HG02870 (cell line): ENCODE data around the gene TMCC1.
"Not testable (repeated sequence)": the region's sequence is repeated elsewhere in the genome, so short reads cannot be mapped to it uniquely, and the experiment has no call there.

Source experiments
- ATAC-seq: cut with Tn5 transposase; IDR thresholded peaks from one replicate; pipeline ENCODE4 v1.9.1; 2021; ENCODE audit warnings: mild to moderate bottlenecking, moderate library complexity; ENCODE audit not compliant: unreplicated experiment

The TMCC1 gene

DNA sequence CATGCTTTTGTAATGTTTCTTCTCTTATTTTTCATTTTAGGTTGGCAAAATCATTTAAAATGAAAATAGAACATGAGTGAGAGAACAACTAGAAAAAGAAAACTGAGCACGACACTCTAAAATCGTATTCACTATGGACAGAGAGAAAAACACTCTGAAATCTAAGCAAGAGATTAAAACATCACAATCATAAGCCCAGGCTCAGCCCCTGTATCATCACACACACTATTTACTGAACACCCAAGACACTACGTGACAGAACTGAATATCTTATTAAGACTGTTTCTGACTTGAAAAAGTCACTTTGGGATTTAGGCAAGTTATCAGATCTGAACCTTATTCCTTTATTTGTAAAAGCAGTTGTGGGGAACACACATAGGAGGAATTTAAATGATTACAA, 204.5 kb downstream of the TMCC1 start:
- no peak for ATAC-seq

- ATAC-seq, result no peak
Observed at GRCh38 chr3:129688271-129688895, 205.1 kb downstream of the TMCC1 start.

DNA sequence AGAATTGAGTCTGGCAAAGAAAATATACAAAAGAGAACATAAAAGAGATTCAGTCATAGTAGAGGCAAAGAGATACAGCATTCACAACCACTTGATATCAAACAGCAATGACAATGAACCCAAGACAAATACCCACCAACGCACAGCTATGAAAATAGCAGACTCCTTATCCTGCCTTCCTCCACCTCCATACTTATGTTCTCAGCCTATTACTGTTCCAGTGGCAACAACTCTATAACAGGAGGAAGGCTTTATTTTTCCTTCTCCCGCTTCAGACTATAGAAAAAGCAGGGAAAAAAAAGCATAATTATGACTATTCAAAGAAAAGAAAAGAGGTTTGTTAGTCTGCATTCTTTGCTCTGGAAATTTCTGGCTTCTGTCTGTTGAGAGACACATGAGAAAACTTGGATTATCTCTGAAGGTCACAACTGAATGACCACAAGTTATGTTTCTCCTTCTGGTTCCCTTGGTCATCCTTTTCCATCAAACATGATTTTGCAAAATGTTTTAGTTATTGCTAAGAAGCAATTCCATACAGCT, 205.9 kb downstream of the TMCC1 start:
- ATAC-seq, result no peak

- no peak for ATAC-seq
Observed at GRCh38 chr3:129686941-129687340, 206.6 kb downstream of the TMCC1 start.

DNA sequence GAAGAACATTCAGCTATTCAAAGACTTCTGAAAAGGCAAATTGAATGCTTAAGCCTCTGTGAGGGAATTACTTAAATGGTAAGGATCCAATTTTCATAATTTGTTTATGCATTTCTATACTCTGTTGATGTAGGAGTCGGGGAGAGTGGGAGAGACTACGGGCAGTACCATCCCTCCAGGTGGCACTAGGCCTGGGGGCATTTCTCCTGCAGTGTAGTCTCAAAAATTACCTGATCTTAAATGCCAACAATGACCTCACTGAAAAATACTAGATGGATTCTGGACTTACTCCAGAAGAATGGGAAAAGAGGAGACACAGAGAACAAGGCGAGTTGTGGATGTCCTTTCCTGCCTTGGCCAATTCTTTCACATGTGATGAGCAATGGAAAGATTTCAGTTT, 209.2 kb downstream of the TMCC1 start:
- ATAC-seq, result no peak

GRCh38 chr3:129683201-129683600, 210.3 kb downstream of the TMCC1 start:
- ATAC-seq, result no peak

GRCh38 chr3:129676985-129677384, 216.5 kb downstream of the TMCC1 start:
- ATAC-seq, result no peak

GRCh38 chr3:129674798-129675123, 218.8 kb downstream of the TMCC1 start:
- not testable (repeated sequence) for ATAC-seq

DNA sequence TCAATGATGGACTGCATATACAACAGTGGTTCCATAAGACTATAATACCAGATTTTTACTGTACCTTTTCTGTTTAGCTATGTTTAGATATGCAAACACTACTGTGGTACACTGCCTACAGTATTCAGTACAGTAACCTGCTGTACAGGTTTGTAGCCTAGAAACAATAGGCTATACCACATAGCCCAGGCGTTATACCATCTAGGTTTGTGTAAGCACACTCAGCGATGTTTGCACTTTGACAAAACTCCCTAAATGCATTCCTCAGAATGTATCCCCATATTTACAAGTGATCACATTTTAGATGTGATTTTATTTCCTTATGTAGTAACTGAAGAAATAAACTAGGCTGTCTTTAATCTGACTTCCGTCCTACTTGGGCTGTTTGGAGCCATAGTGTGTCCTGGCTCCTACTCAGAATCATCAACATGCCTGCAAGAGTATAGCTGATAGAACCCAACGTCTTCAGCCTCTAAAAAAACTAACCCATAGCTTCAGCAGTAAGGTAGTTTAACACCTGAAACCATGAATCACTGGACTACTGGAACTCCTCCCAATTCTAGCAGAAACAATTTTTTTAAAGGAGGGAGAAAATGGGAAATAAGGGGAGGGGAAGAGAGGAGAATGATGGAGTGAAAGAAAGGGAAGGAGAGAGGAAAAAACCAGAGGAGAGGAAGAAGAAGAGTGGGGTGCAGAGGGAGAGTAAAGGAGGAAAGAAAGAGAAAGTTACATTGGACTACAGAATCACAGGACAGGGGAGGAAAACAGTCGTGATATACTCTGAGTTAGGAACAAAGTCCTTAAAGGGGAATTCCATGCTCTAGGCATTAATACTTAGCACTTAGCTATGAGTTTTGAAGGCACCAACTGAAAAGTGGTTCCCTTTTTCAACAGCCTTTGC, 219.4 kb downstream of the TMCC1 start:
- ATAC-seq, result no peak

GRCh38 chr3:129673012-129673411, 220.5 kb downstream of the TMCC1 start:
- ATAC-seq, result no peak

DNA sequence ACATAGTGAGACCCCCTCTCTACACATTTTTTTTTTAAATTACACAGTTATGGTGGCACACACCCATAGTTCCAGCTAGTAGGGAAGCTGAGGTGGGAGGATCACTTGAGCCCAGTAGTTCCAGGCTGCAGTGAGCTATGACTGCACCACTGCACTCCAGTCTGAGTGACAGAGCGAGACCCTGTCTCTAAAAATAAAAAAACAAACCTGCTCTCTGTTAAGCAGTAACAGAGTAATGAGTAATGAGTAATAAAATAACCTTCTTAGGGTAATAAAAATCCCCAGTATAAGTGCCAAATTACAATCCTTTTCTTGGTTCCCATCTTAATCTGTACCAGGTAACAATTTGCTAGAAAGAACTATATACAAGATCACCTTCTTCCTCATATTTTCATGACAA, 221.1 kb downstream of the TMCC1 start:
- ATAC-seq, result no peak

DNA sequence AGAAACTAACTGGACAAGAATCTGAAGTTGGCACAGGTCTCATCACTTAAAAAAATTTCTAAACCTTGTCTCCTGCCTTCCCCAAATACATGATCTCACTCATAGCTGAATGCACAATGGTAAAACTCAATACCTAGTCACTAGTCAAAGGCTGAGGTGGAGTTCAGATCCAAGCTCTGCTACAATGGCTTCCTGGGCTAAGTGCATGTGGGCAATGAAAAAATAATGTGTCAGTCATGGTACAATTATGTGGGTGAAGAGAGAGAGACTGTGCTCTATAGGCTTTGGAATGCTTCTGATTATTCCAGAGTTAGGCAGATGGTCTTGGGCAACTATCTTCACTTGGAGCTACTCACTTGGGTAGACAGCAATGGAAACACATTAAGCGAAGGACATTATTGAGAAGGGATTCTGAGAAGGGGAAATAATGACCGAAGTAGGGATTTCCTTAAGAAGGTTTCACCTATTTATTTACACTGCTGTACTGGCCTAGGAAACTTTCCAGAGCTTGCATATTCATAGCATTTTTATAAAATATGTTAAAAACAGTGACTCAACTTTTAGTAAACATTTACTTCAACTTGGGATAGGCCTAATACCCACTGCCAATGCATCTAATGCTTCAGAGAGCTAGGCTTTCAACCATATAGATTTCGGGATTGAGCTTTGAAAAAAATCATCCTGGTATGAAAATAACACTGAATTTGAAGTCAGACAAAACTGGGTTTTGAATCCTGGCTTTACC, 228.3 kb downstream of the TMCC1 start:
- ATAC-seq, result no peak

- ATAC-seq, result no peak
Observed at GRCh38 chr3:129663930-129664646, 229.4 kb downstream of the TMCC1 start.

DNA sequence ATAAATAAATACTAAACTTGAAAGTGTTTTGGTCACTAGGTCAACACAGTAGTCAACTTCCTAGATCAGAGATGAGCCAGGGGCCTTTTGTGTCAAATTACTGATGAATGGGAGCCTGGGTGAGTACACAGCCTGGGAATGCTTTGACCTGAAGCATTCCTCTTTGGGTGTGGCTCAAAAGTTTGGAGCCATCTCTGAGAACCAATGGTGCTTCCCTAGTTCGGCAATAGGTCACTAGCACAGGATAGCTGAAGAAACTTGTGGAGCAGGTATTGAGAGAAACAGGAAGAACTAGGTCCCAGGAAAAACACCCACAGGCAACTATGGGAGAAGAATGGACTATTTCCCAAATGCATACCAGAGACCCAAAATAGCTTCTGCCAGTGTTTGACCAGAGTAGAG, 230.5 kb downstream of the TMCC1 start:
- no peak for ATAC-seq

GRCh38 chr3:129662191-129662608, 231.3 kb downstream of the TMCC1 start:
- ATAC-seq, result no peak

DNA sequence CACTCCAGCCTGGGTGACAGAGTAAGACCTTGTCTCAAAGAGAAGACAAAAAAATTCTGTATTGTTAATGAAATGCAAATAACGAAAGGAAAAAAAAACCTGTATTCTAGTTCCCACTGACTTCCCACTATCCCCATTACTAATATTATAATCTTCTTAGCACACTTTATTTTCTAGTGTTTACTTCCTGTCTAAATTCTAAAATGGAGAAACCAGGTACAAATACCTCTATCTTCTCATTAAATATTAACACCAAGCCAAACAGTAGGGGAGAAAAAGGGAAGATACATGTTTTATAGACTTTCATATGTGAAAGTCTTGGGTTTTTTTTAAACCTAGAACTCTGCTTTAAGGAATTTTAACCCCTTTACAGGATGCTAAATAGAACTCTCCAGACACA, 231.7 kb downstream of the TMCC1 start:
- ATAC-seq, result no peak

DNA sequence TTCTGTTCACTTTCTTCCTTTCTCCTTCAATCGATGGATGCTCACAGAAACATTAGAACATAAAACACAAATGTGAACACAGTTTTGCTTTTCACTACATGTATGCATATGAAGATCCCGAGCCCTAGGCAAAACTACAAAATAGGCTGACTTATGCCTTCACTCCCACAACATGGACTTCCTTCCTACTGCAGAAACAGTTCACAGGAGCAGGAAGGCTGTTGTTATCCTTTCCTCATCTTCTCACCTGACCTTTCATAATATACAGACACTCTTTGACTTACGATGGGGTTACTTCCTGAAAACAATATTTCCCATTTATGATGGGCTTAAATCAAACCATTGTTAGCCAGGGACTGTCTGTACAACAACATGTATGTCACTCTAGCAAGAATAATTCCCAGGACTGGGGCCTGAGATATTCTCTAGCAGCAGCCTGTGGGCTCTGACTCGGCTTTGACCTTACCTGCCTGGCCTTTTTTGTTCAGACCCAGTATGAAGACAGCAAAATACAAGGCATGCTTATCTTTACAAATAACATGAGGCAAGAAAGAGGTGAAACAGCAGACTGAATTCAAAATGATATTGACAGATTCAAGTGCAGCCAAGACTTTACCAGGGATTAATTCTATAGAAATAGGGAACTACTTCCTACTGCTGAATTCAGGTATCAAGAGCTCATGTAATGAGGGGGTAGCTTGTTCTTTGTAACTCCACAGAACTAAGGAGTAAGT, 235.2 kb downstream of the TMCC1 start:
- ATAC-seq, result no peak

DNA sequence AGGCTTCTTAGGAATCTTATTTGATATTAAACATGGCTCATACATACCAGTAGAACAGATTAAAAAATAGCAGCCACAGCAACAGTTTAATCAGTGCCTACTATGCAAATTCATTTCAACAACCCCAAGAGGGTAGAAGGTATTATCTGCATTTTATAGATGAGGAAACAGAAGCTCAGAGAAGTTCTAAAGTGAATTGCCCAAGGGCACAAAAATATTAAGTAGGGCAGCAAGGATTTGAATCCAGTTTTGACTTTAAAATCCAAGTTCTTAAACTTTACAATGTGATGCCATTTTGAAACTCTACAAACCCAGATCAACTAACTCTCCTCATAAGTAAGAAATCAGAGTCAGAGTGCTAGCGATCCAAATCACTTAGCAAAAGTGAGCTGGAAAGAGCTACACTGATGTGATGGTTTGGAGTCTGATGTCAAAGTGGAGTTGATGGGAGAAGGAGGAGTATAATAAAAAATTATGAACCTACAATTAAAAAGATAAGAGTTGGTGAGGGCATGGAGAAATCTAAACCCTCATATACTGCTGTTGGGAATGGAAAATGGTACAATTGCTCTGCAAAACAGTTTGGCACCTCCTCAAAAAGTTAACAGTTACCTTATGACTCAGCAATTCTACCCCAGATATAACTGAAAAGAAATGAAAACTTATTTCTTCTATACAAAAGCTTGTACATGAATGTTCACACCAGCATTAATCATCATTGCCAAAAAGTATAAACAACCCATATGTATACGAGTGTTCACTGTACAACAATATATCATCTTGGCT, 236.1 kb downstream of the TMCC1 start:
- no peak for ATAC-seq

DNA sequence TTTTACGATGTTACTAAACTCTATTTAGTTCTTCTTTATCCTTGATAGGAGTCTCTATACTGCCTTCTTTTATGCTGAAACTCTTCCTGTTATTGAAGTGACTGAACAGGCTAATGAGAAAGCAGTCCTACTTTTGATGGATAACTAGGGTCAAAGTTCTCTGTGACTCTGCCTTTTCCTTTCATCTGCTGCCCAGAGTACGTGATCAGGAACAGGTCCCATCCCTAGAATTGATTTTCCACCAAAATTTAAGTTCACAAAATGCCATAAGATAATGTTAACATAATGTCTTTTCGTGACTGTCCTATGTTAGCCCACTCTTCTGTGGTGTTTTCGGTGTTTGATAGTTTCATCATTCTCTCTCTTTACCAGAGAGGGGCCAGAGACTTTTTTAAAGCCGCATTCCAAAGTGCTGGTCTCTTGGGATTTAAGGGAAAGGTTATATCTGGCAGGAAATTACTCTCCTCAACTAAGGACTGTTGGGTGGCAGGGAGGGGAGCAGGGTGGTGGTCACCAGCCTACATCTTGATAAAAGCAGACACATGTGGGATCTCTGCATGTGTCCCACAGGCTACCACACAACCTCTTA, 236.8 kb downstream of the TMCC1 start:
- ATAC-seq, result no peak
